Lung microvascular endothelial cell (primary cell): Measurements from ENCODE around the gene GSE1. TPM values are rescaled to one million over a fixed set of nuclear protein-coding genes. Genes with fewer than 3 reads are reported as not detected.

ENCODE experiments used
- DNase-seq, 2 donors: peaks; one replicate each; pipeline versions ENCODE4 v3.0.0 to v3.0.0-alpha.2; 2010; ENCODE audit warnings: low read depth in 2 of 2
- total RNA-seq: library from RNA; depleted of rRNA; stranded (reverse); fragments of >200 nt; gene quantifications from 2 replicates; pipeline ENCODE4 v1.2.1, GENCODE V29; 2014

The GSE1 gene
- total RNA-seq, 1 donor from 2014 or later: 12.1 TPM

DNA sequence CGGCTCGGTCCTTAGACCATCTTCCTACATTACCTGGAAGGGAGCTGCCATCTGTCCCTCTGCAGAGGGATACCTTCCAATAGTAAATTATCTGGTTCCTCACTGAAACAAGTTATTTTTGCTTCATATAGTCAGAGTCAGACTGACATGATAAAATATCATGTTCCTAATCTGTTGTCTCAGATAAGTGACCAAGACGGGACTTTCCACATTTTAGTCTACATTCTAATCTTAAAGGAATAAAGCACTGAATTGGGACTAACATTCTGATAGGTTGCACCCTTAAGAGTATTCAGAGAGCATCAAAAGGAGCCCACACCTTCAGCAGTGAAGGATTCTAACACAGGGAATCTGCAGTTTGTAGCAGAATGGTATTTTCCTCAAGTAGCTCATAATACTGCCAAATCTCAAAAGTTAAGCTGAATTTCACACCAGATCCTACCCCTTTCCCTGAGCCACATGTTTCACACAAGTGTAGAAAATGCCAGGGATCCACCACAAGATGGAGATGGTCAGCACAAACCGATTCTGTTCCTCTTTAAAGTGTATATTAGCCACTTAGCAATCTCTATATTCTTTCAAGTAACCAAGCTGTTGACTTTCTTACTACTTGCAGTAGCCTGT lies 62.2 kb downstream of the GSE1 start:
- peak; percentile 55 to 63 for DNase-seq

DNA sequence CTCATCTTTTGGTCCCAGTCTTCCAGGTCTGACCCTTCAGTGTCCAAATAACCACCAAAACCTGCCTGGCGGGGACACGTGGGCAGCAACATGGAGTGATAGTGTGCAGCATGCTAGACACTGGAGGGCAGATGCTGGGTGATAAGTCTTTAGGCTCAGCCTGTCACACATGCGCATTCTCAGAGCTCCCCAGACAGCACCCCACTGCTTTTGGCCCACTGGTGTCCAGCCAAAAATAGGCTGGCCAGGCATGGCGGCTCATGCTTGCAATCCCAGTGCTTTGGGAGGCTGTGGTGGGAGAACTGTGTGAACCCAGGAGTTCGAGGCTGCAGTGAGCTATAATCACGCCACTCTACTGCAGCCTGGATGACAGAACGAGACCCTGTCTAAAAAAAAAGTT lies 63.3 kb downstream of the GSE1 start:
- DNase-seq: no peak

GRCh38 chr16:85677383-85677967 lies 64.4 kb downstream of the GSE1 start:
- no peak for DNase-seq

DNA sequence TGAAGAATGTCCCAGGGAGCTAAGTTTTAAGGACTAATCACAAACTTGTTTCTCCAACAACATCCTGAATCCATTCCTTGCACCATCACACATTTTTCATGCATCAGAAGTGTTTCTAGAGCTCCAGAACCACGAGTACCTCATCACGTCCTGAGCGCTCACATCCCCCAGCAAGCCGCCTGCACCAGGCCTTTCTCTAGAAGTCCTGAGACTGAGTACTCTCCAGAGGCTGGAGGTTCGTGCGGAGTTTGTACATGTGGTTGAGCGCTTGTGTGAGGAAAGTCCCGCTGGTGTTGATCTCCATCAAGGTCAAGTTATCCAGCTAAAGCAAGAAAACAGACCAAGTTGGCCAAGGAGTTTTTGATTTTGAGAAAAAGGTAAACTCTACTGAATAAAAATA lies 64.9 kb downstream of the GSE1 start:
- no peak for DNase-seq

- DNase-seq: no peak
These were observed 65.7 kb downstream of the GSE1 start for GRCh38 chr16:85678821-85679220.

- no peak for DNase-seq
These were observed 66.7 kb downstream of the GSE1 start for GRCh38 chr16:85679870-85680269.

DNA sequence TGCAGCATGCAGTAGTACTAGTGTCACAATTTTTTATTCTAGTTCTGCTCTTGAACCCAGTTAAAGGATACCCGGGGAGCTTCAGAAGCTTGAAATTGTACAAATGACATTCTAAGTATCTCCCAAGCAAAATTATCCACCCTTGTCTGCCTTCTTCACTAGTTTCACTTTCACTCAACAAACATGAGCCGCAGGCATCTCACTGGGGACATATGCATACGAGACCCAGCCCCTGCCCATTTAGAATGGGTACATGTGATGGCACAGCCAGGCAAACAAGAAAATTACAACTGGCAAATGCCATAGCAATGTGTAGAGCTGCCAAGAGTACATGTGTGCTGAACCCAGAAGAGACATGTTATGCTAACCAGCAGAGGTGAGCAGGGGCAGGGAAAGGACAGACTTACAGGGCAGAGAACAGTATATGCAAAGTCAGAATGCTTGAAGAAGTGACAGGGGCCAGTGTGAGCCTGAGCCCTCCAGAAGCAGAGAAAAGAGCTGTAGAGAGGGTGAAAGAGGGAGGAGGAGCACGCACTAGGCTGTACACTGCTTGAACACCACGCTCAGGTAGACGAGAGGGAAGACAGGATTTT lies 67.3 kb downstream of the GSE1 start:
- DNase-seq: no peak

DNA sequence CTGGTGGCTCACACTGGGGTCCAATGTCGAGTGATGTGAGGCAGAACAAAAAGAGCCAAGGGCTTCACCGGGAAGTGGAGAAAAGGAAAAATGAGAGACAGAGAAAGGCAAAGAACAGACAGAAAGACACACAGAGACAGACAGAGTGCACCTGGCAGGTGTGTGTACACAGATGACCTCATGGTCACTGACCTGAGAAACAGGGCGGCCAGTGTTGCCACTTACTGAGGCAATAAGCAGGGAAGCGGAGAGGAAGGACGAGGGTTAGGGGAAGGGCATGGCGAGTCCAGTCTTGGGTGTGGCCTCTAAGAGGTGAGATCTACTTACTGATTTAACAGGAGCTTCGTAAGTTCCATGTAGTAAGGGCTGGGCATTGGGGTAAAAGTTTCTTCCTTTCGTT lies 68.1 kb downstream of the GSE1 start:
- DNase-seq: no peak

GRCh38 chr16:85682516-85682915 lies 69.4 kb downstream of the GSE1 start:
- no peak for DNase-seq

DNA sequence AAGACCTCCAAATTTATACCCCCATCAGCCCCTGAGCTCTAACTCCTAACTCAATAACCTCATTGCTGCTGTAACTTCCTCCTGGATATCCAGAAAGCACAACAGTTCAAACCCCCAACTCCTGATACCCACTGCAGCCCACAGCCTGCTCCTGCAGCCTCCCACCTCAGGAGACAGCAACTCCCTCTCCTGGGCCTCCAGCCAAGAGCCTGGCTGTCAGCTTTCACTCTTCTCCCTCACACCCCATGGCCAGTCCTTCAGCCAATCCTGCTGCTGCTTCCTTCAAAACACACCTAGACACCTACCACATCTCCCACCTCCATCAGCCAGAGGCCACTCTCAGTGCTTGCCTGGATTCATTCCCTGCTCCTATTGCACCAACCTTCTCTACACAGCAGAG lies 70.2 kb downstream of the GSE1 start:
- DNase-seq: no peak

DNA sequence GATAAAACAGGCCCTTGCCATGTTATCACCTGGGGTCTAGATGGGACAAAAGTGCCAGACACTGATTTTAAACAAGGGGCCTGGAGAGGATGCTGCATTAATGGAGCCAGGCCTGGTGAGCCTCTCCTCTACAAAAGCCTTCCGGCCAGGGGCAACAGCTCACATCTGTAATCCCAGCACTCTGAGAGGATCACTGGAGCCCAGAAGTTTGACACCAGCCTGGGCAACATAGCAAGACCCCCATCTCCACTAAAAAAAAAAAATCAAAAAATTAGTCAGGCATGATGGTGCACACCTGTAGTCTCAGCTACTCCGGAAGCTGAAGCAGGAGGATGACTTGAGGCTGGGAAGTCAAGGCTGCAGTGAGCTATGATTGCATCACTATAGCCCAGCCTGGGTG lies 72.1 kb downstream of the GSE1 start:
- DNase-seq: no peak

DNA sequence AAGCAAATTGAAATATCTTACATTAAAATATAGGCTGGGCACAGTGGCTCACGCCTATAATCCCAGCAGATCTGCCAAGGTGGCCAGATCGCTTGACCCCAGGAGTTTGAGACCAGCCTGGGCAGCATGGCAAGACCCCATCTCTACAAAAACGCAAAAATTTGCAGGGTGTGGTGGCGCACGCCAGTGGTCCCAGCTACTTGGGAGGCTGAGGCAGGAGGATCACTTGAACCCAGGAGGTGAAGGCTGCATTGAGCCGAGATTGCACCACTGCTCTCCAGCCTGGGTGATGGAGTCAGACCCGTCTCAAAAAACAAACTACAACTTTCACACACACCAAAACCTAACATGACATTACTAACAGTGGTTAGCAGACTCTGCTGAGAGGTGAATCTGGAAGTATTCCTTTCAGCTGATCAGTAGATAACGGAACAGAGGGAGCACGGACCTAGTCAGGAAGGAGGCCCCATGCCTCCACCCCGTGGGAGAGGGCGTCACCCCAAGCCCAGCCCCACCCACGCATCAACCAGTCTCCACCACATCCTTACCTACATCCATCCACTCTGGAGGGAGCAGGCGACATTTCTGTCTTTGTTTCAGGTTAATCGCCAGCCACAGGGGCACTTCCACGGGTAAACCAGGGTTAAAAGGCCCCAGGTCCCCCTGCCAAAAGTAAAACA lies 73.9 kb downstream of the GSE1 start:
- no peak for DNase-seq

DNA sequence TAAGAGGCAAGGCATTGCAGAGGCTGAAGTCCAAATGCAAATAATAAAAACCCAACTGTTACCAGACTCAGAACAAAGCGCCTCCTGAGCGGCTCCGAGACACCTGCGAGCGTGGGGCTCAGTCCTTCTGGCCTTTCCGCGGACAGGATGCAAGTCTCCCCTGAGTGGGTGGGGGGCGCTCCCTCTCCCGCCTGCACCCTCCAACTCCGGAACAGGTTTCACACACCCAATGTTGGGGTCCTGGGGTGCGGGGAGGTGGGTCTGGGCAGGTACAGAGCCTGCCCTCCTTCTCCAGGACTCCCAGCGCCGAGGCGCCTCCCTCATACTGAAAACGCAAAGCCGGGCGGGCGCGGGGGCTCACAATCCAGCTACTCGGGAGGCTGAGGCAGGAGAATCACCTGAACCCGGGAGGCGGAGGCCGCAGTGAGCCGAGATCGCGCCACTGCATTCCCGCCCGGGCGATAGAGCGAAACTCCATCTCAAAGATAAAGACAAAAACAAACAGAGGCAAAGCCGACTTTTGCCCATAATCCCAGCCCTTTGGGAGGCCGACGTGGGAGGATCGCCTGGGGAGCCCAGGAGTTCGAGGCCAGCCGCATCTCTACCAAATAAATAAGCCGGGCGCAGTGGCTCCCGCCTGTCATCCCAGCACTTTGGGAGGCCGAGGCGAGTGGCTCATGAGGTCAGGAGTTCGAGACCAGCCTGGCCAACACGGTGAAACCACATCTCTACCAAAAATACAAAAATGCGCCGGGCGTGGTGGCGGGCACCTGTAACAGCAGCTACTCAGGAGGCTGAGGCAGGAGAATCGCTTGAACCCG lies 74.7 kb downstream of the GSE1 start:
- no peak for DNase-seq

GRCh38 chr16:85688586-85689284 lies 75.6 kb downstream of the GSE1 start, which contains the start of gene GINS2:
GINS2 (minus strand) TSS chr16:85688954; CDS start chr16:85688898, 56 bp downstream.
- DNase-seq: peak; percentile 91 to 93

GRCh38 chr16:85689285-85689949 lies 76.3 kb downstream of the GSE1 start:
- no peak for DNase-seq

DNA sequence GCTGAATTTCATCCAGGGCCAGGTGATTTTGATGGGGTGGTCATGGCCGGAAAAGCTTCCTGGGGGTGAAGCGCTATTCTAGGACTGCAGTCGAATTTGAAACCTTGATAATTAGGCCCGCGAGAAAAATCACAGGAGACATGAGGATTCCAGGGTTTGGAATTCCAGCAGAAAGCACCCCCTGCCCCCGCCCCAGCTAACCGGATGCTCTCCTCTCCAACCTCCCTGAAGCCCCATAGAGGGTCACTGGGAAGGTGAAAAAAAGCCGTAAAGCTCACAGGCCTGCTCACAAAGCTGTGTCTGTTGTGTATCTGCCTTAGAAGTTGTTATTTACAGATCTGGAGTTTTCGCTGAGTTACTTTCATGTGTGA lies 76.8 kb downstream of the GSE1 start:
- DNase-seq: no peak

DNA sequence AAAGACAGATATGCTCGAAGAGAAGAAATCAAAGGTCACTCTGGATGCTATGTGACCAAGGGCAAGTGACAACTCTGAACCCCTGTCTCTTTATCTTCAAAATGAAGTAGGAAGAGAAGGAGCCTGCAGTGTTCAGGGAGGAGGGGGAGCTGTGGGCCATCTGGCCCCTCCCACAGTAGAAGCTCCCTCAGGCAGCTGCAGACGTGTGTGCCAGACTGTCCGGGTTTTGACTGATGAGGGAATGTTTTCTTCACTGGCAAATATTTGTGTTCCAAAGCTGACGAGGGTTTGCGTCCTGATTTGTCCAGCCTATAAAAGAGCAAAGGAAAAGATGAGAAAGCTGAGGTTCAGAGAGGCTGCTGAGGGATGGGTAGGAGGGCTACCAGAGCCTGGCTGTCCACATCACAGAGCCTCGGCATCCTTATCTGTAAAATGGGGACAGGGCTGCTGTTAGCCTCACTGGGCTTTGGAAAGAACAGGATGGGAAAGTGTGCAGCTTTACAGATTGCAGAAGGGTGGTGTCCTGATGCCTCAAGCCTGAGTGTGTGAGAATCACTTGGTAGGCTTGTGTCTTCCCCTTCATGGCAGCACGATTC lies 77.4 kb downstream of the GSE1 start:
- no peak for DNase-seq

DNA sequence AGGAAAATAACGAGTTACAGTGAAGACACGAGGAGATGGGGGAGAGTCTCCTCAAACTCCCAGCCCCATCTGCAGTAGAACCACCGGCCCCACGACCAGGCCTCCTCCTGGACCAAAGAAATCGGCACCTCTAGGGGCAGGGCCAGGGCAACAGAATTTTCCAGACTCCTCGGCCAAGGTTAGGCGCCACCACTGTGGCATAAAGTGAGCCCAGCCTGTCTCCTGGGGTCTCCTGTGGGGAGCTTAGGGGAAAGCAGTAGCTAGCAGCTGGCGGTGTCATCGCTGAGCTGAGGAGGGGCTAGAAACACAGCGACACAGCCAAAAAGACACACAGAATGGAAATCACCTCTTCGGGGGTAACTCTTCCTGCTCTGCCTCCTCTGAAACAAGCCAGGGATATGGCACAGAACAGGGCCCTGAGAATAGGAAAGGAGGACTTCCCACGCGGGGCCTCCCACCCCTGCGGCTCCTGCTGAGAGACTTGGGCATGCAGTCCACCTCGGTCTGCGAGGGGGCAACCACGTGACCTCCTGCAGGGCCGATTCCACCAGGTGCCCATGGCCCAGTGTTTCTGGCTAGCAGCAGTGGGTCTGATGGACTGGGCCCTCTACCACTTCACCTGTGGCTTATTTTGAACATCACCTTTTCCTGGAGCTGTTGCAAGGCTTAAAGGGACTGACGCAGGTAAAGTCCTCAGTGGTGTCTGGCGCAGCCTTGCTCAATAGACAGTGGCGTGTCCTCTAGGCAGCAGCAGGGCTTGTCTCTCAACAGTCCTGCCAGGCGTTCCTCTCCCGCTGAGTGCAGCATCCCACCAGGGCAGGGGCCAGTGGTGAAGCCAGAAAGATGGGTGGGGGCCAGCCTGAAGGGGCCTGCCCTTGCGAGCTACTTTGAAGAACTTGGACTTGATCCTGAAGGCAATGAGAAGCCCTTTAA lies 82.3 kb downstream of the GSE1 start:
- DNase-seq: no peak

- no peak for DNase-seq
These were observed 83.7 kb downstream of the GSE1 start for GRCh38 chr16:85696781-85697180.
